Measurements from ENCODE around the gene LST1.

- TF ChIP-seq CTCF (IDR thresholded peaks at IDR 0.05; ENCODE audit: insufficient read depth, low read length, poor library complexity, severe bottlenecking) (no peak), EZH2phosphoT487 (conservative IDR thresholded peaks at IDR 0.05; ENCODE audit: low read length) (no peak)
Measured at GRCh38 chr6:31558631-31559500, 27.2 kb upstream of the LST1 start.
